HCT116 (cell line): ENCODE results near the gene COPA.

Source experiments
- CTCF ChIP-seq, 3 experiments: fragments of 200-600 bp in 1 of 3; sonication (generic) in 1 of 3; IDR thresholded peaks in 2 of 3; conservative IDR thresholded peaks in 1 of 3; 2 replicates each; pipeline ENCODE4 v1.5.1; 2012 to 2017; ENCODE audit warnings: low read depth in 2 of 3, low read length in 2 of 3, antibody characterized with exemption in 1 of 3, borderline replicate concordance in 1 of 3, control low read depth in 1 of 3, mild to moderate bottlenecking in 1 of 3, mixed read lengths in 1 of 3, mixed run types in 1 of 3, moderate library complexity in 1 of 3; ENCODE audit not compliant: insufficient read depth in 1 of 3
- EGR1 ChIP-seq: IDR thresholded peaks from 2 replicates; pipeline ENCODE4 v1.6.1; 2012; ENCODE audit warnings: low read depth
- EZH2 ChIP-seq: fragments of 200-600 bp; sonication (generic); IDR thresholded peaks from 2 replicates; pipeline ENCODE4 v1.6.1; 2017; ENCODE audit warnings: antibody characterized with exemption, mixed run types
- EZH2phosphoT487 ChIP-seq: fragments of 200-600 bp; IDR thresholded peaks from 2 replicates; pipeline ENCODE4 v1.6.1; 2018; ENCODE audit warnings: antibody characterized with exemption, borderline replicate concordance
- POLR2A ChIP-seq: IDR thresholded peaks from 2 replicates; pipeline ENCODE4 v1.7.0; 2011; ENCODE audit warnings: borderline replicate concordance; ENCODE audit not compliant: insufficient read depth, insufficient read length; ENCODE audit errors: extremely low read depth
- POLR2AphosphoS5 ChIP-seq: IDR thresholded peaks from 2 replicates; pipeline ENCODE4 v1.6.1; 2011; ENCODE audit warnings: mild to moderate bottlenecking, low read depth, low read length, moderate library complexity
- RAD21 ChIP-seq: IDR thresholded peaks from 2 replicates; pipeline ENCODE4 v1.6.1; 2012; ENCODE audit warnings: low read depth, mild to moderate bottlenecking
- REST ChIP-seq: IDR thresholded peaks from 2 replicates; pipeline ENCODE4 v1.6.1; 2012; ENCODE audit warnings: low read depth
- YY1 ChIP-seq: IDR thresholded peaks from 2 replicates; pipeline ENCODE4 v1.6.1; 2011; ENCODE audit warnings: low read length, low read depth, moderate library complexity, mild to moderate bottlenecking; ENCODE audit not compliant: insufficient replicate concordance; ENCODE audit errors: extremely low read depth
- ZNF274 ChIP-seq: fragments of 200-500 bp; sonication (Bioruptor generic); IDR thresholded peaks from 2 replicates; pipeline ENCODE4 v1.6.1; 2014; ENCODE audit warnings: mild to moderate bottlenecking, low read depth, low read length, inconsistent platforms

- TF ChIP-seq POLR2A (no peak), POLR2AphosphoS5 (no peak), EZH2 (no peak), CTCF (IDR thresholded peaks at IDR 0.05 in 2 of 3, conservative IDR thresholded peaks at IDR 0.05 in 1 of 3; ENCODE audit: borderline replicate concordance in 1 of 3, insufficient read depth in 1 of 3, low read depth in 2 of 3, low read length in 2 of 3) (peak; percentile 65 to 84 (median 84)), EGR1 (no peak), ZNF274 (no peak), REST (no peak), RAD21 (peak; percentile 62), YY1 (no peak), EZH2phosphoT487 (no peak)
Observed at GRCh38 chr1:160291248-160292220, 51.5 kb downstream of the COPA start.
